ENCODE measurements around the gene ERP44.

DNA sequence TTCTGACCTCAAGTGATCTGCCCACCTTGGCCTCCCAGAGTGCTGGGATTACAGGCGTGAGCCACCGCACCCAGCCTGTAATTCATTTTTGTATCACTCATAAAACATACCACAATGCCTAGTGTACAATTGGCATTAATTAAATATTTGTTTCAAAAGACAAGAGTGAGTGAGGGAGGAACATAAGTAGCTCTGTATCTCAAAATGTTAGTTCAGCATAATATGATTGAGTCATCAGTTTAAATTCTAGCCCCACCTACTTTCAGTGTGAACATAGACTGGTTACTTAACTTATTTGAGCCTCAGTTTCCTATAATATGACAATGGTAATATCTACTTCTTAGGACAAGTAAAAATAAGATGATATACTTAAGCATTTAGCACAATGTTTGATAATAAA lies 27.1 kb upstream of the ERP44 start:
- no peak for TF ChIP-seq POLR2AphosphoS5 (IDR thresholded peaks at IDR 0.05)
- no peak for TF ChIP-seq CTCF (IDR thresholded peaks at IDR 0.05 in 8 of 11, conservative IDR thresholded peaks at IDR 0.05 in 3 of 11)
- no peak for TF ChIP-seq POLR2A (IDR thresholded peaks at IDR 0.05)
